Epithelial cell of prostate (primary cell): ENCODE results near the gene ARMH3.
"Not testable (repeated sequence)": the region's sequence is repeated elsewhere in the genome, so short reads cannot be mapped to it uniquely, and the experiment has no call there.

Experiments
- DNase-seq: peaks from one replicate; pipeline ENCODE4 v3.0.0-alpha.2; 2011; ENCODE audit warnings: low read depth, low spot score
- H3K27ac ChIP-seq: fragments of 450-650 bp; 2 replicates; pipeline ENCODE4 v1.5.1; 2017; ENCODE audit warnings: mild to moderate bottlenecking

ARMH3 gene

GRCh38 chr10:102054881-102055646, 909 bp downstream of the ARMH3 start:
- peak overlapping the region; percentile 72 for H3K27ac ChIP-seq
- DNase-seq = not testable (repeated sequence)

- no peak overlapping the region for H3K27ac ChIP-seq
- no peak for DNase-seq
Observed at GRCh38 chr10:102046095-102046494, 9.9 kb downstream of the ARMH3 start.

- no peak overlapping the region for H3K27ac ChIP-seq
- no peak for DNase-seq
Observed at GRCh38 chr10:102045292-102045691, 10.7 kb downstream of the ARMH3 start.

GRCh38 chr10:102040305-102041050, 15.5 kb downstream of the ARMH3 start:
- no peak overlapping the region for H3K27ac ChIP-seq
- no peak for DNase-seq

- DNase-seq = no peak
- no peak overlapping the region for H3K27ac ChIP-seq
Observed at GRCh38 chr10:102038410-102038809, 17.6 kb downstream of the ARMH3 start.

- not testable (repeated sequence) for DNase-seq, H3K27ac ChIP-seq
Observed at GRCh38 chr10:102035807-102036206, 20.2 kb downstream of the ARMH3 start.

DNA sequence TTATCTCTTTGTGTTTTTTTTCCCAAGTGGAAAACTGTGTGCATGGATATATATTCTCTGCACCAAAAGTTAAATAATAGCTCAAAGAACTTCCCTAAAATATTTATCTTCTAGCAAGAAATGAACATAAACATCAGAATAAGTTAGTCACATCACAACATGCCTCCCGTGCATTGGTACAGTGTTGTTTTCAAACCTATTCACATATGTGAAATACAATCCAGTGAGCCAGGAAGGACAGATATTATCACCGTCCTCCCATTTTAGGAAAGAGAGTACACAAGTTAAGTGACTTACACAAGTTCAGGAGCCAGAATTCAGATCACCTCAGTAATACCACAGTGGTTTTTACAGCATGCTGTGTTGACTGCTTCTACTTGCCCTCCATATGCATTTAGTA, 22.2 kb downstream of the ARMH3 start:
- H3K27ac ChIP-seq = no peak overlapping the region
- no peak for DNase-seq

- DNase-seq = no peak
- no peak overlapping the region for H3K27ac ChIP-seq
Observed at GRCh38 chr10:102027261-102027660, 28.7 kb downstream of the ARMH3 start.

DNA sequence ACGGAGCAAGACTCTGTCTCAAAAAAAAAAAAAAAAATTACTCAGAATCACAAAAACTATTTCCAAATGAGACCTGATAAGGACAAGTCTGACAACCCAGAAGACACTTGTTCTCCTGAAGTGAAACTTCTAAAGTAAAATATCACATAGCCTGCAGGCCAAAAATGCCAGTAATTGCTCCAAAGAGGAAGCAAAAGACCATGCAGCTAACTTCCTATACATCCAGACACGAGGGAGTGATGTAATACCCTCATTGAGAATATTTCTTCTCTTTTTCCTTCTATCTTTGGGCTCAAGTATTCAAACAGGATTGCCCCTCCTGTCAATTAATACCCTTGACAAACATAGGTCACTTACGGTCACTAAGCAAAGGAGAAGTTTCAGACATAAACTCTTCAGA, 31.2 kb downstream of the ARMH3 start:
- H3K27ac ChIP-seq = no peak overlapping the region
- no peak for DNase-seq

GRCh38 chr10:102020938-102021337, 35.0 kb downstream of the ARMH3 start:
- no peak overlapping the region for H3K27ac ChIP-seq
- no peak for DNase-seq

- DNase-seq = no peak
- H3K27ac ChIP-seq = no peak overlapping the region
Observed at GRCh38 chr10:102017295-102017694, 38.7 kb downstream of the ARMH3 start.

DNA sequence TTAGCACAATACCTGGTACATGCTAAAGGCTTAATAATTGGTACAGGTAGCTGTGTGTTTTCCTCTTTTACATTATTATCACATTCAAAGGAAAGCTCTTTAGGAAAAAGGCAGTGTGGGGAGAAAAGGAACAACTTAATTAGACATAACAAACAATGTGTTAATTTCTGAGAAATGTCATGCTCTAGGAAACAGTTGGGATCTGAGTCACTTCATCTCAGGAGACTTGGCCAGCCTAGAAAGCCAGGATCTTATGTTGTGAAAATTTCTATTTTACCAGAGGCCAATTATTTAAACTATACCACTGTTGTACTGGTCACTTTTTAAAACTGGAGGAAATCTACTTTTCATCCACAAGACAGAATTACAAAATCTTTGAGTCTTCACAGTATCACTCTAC, 39.6 kb downstream of the ARMH3 start:
- no peak for DNase-seq
- H3K27ac ChIP-seq = no peak overlapping the region

- no peak overlapping the region for H3K27ac ChIP-seq
- no peak for DNase-seq
Observed at GRCh38 chr10:102010961-102011360, 45.0 kb downstream of the ARMH3 start.

DNA sequence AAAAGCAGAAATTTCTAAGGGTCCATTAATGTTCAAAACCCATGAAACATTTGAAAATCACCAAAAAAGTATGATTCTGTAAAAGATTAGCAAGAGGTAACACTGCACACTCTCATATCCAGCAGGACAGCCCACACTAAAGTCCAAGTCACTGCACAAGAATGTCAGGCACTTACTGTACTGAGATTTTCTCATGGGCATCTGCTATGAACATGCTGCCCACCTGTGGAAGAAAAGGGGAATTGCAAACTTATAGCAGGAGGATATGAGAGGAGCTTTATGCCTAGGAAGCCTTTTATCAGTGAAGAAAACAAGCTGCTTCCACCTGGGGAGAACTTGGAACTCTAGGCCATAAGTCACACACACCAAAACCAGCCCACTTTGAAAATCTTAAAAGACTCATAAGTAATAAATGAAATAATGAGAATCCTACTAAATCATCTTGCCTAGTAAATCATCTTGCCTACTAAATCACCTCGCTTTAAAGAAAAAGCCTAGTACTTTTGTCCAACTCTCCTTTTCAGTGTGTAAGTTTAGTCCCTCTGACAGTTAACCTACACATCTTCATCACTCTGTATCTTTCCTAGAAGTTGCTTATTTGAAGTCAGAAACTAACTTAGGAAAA, 46.1 kb downstream of the ARMH3 start:
- H3K27ac ChIP-seq = no peak overlapping the region
- DNase-seq = peak; percentile 48

GRCh38 chr10:102007796-102008195, 48.2 kb downstream of the ARMH3 start:
- H3K27ac ChIP-seq = no peak overlapping the region
- DNase-seq = no peak

- not testable (repeated sequence) for DNase-seq, H3K27ac ChIP-seq
Observed at GRCh38 chr10:102007031-102007430, 48.9 kb downstream of the ARMH3 start.

DNA sequence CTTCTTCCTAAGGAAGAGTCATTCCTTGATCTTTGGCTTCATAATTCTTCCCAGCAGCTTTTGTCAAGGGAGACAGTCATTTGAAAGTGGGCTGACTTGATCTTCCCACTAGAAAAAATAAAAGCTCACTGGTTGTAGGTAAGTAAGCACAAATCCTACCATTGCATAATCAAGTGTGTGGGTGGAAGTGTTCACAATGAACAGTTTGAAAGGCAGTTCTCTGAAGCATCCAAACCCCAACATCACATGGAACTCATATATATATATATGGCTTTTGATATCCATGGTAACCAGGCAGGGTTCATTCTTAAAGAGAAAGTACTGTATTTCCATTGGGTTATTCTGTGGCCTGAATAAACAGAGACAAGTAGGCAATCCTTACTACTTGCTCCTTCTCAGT, 51.6 kb downstream of the ARMH3 start:
- DNase-seq = peak; percentile 33
- no peak overlapping the region for H3K27ac ChIP-seq

DNA sequence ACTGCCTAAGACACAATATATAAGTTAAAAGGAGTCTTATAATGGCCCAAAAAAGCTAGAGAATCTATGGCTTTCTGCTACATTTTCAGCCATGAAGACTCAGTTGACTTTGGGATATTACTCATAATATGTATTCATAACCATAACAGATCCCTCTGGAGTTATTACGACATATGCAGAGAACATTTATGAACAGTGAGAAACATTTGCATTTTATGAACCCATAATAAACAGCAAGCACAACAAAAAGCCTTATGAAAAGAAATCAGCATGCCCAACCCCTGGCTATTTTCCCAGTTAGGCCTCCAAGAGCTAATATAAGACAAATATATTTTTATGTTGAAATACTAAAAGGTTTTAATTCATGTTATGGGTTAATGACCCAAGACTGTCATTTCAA, 52.4 kb downstream of the ARMH3 start:
- no peak for DNase-seq

DNA sequence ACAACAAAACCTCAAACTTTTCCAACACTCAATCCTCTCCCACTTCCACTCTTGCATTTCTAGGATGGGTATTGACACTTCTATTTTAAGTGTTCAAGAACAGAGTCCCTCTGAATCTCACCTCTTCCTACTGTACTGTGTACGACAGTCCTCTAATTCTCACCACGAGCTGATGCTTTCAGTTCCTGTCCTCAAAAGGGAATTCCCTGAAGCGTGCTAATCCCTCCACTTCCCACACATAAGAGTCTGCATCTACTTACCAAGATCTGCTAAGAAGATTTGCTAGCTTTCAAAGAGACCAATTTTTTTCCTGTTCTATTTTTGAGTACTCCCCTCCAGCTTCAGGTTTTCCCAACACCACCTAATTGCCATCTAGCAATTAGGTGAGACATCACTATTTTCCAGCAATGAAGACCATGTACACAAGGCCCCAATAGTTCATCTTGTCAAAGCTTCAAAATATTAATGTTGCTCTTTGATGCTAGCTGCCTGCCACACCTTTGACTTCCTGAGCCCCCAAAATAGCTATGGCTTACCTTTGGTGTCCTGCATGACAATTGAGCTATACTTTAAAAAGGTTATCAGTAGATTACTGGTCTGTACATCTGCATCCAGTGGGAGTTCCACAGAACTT, 54.4 kb downstream of the ARMH3 start:
- no peak for DNase-seq
- H3K27ac ChIP-seq = no peak overlapping the region

More for the DNA sequence above, 52.4 kb downstream of the ARMH3 start:
- H3K27ac ChIP-seq = no peak overlapping the region

DNA sequence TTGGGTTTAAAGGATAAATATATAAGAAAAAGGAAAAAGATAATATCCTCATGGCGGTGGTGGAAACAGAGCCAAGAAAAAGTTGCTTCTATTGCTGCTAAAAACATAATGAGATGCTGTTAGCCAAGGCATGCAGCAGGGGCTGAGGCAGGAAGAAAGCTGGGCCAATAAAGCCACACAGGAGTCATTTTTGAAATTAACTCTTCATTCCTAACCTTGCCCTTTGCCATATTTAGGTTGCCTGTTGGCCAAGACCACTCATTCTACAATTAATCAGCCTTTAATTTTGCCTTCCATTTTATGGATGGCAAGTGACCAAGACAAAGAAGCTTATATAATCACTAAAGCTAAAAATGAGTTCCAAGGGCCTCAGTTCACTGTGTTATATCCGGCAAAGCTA, 58.2 kb downstream of the ARMH3 start:
- DNase-seq = no peak

More for the DNA sequence above, 58.2 kb downstream of the ARMH3 start:
- H3K27ac ChIP-seq = no peak overlapping the region
